ENCODE measurements around the gene CD46. TPM values are rescaled to one million over a fixed set of nuclear protein-coding genes. Genes with fewer than 3 reads are reported as not detected.
A peak's percentile ranks its signal among the peaks of the same experiment; 100 is the strongest.

The CD46 gene
- total RNA-seq, 3 donors from 2014 or later: 203 to 283 (median 204) TPM

GRCh38 chr1:207808911-207809555, 57.2 kb downstream of the CD46 start:
- Histone ChIP-seq H3K4me3 (no peak overlapping the region), H3K27ac (peak overlapping the region; percentile 8 to 28), H3K9me3 (no peaks in the 10 kb centered on the region), H3K4me1 (peaks cover 4 to 26% of the 10 kb centered on the region in 2 donors), H3K36me3 (peaks cover 7% of the 10 kb centered on the region), H3K27me3 (no peaks in the 10 kb centered on the region)
- DNase-seq (ENCODE audit: low spot score in 2 of 2): no peak
- TF ChIP-seq POLR2AphosphoS5 (IDR thresholded peaks at IDR 0.05): no peak
- no peak for TF ChIP-seq CTCF (IDR thresholded peaks at IDR 0.05)
- no peak for TF ChIP-seq POLR2A (IDR thresholded peaks at IDR 0.05)
- intact Hi-C loops (cut with DNase I; ENCODE audit: low total_unique reads): no loop called here

- intact Hi-C loops (cut with DNase I; ENCODE audit: low total_unique reads): no loop called here
- TF ChIP-seq POLR2A (IDR thresholded peaks at IDR 0.05) (no peak), CTCF (IDR thresholded peaks at IDR 0.05) (no peak)
- DNase-seq (ENCODE audit: low spot score in 2 of 2): no peak
- peaks cover 7 to 31% of the 10 kb centered on the region in 2 donors for H3K4me1 ChIP-seq
- H3K36me3 ChIP-seq: no peaks in the 10 kb centered on the region
- H3K27ac ChIP-seq: peak overlapping the region; percentile 28 to 52
- H3K9me3 ChIP-seq: no peaks in the 10 kb centered on the region
- no peak overlapping the region for H3K4me3 ChIP-seq
- H3K27me3 ChIP-seq: no peaks in the 10 kb centered on the region
Observed at GRCh38 chr1:207810173-207810572, 58.3 kb downstream of the CD46 start.

GRCh38 chr1:207810606-207811295, 58.9 kb downstream of the CD46 start:
- no peak overlapping the region for H3K4me3 ChIP-seq
- H3K9me3 ChIP-seq: no peaks in the 10 kb centered on the region
- H3K27me3 ChIP-seq: no peaks in the 10 kb centered on the region
- no peaks in the 10 kb centered on the region for H3K36me3 ChIP-seq
- peaks cover 7 to 33% of the 10 kb centered on the region in 2 donors for H3K4me1 ChIP-seq
- no peak for TF ChIP-seq POLR2A (IDR thresholded peaks at IDR 0.05)
- no peak for TF ChIP-seq POLR2AphosphoS5 (IDR thresholded peaks at IDR 0.05)
- TF ChIP-seq CTCF (IDR thresholded peaks at IDR 0.05): no peak
- DNase-seq (ENCODE audit: low spot score in 2 of 2): no peak
- peak overlapping the region; percentile 52 to 60 for H3K27ac ChIP-seq
- intact Hi-C loops (cut with DNase I; ENCODE audit: low total_unique reads): no loop called here

- peaks cover 7 to 38% of the 10 kb centered on the region in 2 donors for H3K4me1 ChIP-seq
- TF ChIP-seq CTCF (IDR thresholded peaks at IDR 0.05) (no peak), POLR2A (IDR thresholded peaks at IDR 0.05) (no peak), POLR2AphosphoS5 (IDR thresholded peaks at IDR 0.05) (no peak)
- H3K36me3 ChIP-seq: no peaks in the 10 kb centered on the region
- no peak overlapping the region for H3K4me3 ChIP-seq
- intact Hi-C loops (cut with DNase I; ENCODE audit: low total_unique reads): no loop called here
- no peaks in the 10 kb centered on the region for H3K27me3 ChIP-seq
- no peaks in the 10 kb centered on the region for H3K9me3 ChIP-seq
- H3K27ac ChIP-seq: peak overlapping the region; percentile 56 to 72
- no peak for DNase-seq (ENCODE audit: low spot score in 2 of 2)
Observed at GRCh38 chr1:207811319-207811718, 59.5 kb downstream of the CD46 start.

All from breast epithelium (tissue), 4 donors.